HG02642 (cell line): ENCODE data around the gene RBM42.
"Not testable (repeated sequence)": the region's sequence is repeated elsewhere in the genome, so short reads cannot be mapped to it uniquely, and the experiment has no call there.

Experiments
- ATAC-seq: cut with Tn5 transposase; IDR thresholded peaks from one replicate; pipeline ENCODE4 v1.9.1; 2021; ENCODE audit warnings: mild to moderate bottlenecking; ENCODE audit not compliant: unreplicated experiment, poor library complexity

The RBM42 gene

DNA sequence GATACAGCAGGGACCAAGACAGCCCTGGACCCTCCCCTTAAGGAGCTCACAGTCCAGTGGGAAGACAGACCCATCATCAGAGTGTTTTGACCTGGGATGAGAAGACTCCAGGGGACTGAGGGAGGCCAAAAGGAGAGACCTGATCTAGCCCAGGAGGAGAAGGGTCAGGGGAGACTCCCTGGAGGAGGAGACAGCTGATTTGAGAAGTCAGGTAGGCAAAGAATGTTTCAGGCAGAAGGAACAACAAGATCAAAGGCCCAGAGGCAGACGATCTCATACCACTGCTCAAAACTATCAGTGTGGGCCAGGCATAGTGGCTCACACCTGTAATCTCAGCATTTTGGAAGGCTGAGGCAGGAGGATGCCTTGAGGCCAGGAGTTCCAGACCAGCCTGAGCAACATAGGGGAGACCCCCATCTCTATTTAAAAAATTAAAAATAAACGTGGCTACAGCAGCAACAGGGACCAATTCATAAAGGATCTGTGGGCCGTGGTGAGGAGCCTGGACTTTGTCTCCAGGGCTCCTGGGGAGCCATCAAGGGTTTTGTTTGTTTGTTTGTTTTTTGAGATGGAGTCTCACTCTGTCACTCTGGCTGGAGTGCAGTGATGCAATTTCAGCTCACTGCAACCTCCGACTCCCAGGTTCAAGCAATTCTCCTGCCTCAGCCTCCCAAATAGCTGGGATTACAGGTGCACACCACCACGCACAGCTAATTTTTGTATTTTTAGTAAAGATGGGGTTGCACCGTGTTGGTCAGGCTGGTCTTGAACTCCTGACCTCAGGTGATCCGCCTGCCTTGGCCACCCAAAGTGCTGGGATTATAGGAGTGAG, 17.1 kb downstream of the RBM42 start:
- ATAC-seq, result no peak

DNA sequence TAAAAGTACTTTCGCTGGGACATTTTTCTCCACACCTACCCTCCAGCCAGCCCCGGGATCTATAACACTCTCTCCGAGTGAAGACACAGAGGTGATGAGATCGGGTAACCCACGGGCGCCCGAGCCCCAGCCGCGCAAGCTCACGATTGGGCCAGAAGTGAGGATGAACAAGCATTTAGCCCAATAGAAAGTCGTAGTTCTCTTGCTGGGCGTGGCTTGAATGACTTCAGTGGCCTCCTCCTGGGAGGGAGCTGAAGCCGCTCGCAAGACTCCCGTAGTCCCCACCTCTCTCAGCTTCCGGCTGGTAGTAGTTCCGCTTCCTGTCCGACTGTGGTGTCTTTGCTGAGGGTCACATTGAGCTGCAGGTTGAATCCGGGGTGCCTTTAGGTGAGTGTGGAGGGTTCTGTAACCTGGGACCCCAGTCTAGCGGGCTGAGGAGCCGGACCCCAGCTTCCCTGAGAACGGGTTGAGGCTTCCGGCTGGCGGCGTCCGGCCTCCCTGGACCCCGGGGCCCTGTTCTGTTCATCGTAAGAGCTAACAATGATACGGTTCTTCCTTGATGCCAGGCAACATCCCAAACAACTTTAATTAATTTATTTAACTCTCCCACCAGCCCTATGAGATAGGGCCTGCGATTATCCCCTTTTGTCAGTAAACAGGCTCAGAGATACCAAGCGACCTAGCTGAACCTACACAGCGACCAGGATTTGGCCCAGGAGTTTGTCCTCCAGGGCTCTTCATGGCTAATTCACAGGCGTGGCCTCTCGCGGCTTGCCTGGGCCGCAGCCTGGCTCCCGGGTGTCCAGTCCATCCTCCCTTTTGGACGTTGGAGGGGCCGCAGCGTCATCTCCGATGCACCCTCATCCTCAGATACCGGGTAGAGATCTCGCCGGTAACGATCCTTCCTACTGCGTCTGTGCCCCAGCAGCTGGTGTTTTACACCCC, 19.5 kb downstream of the RBM42 start, which contains the start of gene COX6B1:
COX6B1 (plus strand) TSS at position 307 of the 945 bp plus-strand sequence. CDS start 2,921 bp downstream, outside the sequence.
- peak; percentile 57 for ATAC-seq

DNA sequence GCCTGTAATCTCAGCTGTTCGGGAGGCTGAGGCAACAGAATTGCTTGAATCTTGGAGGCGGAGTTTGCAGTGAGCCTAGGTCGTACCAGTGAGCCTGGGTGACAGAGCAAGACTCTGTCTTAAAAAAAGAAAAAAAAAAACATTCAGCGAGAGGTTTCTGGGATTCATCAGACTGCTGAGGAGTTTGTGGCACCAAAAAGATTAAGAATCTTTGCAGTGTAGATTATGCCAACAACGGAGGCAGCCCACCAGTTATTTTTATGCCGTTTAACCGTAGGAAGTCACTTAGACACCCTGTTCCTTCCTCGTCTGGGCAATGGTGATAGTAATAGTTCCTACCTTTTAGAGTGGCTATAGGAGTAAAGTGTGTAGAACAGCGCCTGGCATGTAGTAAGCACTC, 21.7 kb downstream of the RBM42 start:
- no peak for ATAC-seq

DNA sequence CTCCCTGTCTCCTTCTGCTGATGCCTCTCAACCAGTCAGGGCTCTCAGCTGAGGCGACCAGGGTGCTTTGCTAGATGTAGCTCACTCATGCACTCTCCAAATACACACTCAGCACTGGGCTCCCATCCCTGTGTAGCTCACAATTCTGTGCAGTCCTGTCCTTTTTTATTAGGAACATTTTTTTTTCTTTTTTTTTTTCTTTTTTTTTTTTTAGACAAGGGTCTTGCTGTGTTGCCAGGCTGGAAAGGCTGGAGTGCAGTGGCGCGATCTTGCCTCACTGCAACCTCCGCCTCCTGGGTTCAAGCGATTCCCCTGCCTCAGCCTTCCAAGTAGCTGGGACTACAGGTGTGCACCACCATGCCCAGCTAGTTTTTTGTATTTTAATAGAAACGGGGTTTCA, 26.0 kb downstream of the RBM42 start:
- not testable (repeated sequence) for ATAC-seq

DNA sequence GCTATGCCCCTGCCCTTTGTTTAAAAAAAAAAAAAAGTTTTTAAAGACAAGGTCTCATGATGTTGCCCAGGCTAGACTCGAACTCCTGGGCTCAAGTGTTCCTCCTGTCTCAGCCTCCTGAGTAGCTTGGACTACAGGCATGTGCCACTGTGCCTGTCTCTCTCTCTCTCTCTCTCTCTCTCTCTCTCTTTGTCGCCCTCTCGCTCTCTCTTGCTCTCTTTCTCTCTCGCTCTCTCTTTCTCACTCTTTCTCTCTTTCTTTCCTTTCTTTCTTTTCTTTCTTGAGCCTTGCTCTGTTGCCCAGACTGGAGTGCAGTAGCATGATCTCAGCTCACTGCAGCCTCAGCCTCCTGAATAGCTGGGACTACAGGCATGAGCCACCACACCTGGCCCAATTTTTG, 26.8 kb downstream of the RBM42 start:
- no peak for ATAC-seq

DNA sequence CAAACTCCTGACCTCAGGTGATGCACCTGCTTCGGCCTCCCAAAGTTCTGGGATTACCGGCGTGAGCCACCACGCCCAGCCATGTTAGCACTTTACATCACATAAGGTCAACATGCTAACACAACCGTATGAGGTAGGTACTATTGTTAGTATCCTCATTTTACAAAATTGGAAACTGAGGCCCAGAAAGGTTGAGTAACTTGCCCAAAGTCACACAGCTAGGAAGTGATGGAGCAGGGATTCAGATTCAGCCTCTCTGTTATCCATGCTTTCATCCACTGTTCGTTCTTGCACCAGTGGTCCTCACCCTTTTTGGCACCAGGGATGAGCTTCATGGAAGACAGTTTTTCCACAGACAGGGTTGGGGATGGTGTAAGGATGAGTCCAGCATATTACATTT, 27.9 kb downstream of the RBM42 start:
- ATAC-seq, result no peak

DNA sequence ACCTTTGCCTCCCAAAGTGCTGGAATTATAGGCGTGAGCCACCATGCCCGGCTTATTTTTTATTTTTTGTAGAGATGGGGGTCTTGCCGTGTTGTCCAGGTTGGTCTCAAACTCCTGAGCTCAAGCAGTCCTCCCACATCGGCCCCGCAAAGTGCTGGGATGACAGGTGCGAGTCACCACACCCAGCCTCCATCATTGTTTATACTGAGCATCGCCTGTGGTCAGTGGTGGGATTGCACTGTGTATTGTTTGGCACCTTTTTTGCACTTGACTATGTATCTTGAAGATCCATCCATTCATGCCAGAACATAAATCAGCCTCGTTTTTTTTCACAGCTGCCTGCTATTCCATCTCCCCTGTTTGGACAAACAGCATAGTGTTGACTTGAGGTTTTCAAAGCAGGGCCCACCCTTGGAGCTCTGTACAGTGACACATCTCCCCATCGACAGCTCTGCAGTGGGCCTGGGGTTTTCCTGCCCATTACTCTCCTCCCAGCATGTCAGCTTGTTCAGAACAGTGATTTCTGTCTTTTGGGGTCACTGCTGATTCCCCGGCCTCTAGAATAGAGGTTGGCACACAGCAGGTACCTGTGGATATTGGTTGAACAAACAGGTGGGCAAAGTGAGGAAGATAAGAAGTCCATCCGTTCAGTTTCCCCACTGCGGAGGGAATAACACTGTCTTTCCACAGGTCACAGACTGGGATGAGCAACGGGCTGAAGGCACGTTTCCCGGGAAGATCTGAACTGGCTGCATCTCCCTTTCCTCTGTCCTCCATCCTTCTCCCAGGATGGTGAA, 29.3 kb downstream of the RBM42 start:
- no peak for ATAC-seq

DNA sequence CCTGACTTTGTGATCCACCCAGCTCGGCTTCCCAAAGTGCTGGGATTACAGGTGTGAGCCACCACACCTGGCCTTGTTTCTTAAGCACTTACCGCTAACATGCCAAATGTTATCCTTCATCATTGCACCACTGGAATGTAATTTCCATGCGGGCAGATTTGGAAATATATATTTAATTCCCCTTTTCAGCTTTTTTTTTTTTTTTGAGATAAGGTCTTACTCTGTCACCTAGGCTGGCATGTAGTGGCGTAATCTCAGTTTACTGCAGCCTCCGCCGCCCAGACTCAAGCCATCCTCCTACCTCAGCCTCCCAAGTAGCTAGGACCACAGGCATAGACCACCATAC, 33.1 kb downstream of the RBM42 start:
- no peak for ATAC-seq

DNA sequence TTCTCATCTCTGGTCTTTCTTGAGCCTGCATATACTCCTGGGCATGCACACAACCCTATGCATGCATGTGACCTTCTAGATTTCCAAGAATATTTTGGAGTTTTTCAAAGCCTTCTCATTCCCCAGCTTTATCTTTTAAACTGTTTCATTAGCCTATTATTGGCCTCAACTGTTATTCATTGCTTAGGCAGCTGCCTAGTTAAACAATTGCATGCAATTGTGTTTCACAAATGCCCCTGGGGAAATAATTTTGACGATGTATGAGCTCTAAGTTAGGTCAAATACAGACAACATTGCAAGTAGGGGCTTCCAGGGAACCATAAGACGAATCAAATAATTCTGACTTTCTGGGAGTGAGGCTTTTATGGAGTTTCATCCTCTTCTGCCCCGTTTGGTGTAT, 35.1 kb downstream of the RBM42 start:
- no peak for ATAC-seq

DNA sequence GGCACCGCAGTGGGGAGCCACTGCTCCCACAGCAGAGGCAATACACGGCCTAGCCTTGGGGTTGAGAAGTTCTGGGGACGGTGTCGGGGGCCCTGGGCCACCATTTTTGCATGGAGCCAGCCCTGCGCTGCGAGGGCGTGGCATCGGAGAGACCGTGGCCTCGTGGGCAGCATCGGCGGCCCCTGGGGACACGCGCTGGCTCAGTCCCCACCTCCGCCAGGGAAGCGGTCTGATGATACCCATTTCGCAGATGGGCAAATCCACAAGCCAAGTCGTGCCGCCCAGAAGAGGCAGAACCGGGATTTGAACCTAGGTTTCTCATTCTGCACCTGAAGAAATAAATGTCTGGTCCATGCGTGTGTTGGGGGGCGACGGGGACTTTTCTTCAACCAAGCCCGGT, 36.3 kb downstream of the RBM42 start:
- no peak for ATAC-seq

DNA sequence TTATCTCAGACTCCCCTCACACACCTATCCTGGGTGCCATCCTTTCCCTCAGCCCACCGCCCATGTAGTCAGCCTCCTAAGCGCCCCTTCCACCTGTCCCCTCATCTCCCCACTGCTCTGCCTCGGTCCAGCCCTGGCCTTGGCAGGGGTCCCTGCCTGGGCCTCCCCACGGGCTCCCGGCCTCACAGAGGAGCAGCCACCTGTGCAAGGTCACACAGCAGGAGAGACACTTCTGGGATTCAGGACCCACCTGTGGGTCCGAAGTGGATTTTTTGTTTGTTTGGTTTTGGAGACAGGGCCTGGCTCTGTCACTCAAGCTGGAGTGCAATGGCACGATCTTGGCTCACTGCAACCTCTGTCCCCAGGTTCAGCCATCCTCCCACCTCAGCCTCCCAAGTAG, 36.8 kb downstream of the RBM42 start:
- no peak for ATAC-seq

DNA sequence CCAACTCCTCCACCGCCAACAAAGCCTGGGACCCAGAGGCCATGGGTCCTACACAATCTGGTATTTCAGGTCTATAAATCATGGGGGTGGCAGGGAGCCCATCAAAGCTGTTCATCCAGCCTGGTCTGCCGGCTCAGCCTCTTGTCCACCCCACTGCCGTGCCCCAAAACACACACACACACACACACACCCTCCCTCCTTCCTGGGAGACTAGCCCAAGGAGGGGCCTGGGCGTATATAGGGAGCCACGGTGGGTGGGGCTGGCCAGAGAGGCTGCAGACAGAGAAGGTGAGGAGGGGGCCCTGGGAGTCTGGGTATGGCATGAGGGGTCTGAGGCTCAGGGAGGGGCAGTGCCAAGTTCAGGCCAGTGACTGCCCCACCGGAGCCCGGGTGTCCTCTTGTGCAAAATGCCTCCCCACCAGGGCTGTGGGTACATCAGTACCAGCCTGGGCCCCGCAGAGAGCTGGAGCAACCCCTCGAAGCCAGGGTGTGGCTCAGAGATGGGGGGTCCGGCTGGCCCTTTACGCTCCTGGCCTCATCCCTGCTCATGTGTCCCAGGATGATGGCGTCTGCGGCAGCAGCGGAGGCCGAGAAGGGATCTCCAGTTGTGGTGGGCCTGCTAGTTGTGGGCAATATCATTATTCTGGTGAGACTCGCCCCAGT, 37.5 kb downstream of the RBM42 start, which contains the start of gene UPK1A:
UPK1A (plus strand) TSS at position 267 of the 663 bp plus-strand sequence; CDS start at position 563, 296 bp downstream.
- no peak for ATAC-seq

DNA sequence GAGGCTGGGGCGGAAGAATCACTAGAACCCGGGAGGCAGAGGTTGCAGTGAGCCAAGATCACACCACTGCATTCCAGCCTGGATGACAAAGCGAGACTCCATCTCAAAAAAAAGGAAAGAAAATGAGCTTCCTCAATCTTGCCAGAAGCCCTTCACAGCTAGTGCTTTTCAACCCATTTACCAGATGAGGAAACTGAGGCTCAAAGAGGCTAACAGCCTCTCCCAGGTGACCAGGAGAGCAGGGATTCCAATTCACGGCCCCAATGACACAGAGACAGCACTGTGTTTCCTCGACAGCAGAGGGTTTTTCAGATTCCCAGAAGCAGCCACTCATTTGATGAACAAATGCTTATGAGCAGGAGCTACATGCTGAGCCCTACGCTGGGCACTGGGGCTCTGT, 40.7 kb downstream of the RBM42 start:
- ATAC-seq, result no peak

DNA sequence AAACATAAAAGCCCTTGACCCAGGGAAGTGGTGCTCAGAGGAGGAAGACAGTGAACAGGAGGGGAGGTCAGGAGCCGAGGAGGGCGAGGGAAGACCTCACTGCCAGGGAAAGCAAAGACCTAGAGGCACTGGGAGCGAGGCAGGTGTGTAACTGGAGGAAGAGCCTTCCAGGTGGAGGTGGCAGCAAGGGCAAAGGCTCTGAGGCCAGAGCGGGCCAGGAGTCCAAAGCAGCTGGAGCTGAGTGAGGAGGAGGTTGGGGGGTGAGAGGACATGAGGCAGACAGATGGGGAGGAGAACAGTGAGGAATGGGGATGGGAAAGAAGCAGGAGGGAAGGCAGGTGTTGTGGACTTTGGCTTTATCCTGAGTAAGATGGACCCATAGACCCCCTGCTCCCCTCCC, 41.1 kb downstream of the RBM42 start:
- no peak for ATAC-seq

DNA sequence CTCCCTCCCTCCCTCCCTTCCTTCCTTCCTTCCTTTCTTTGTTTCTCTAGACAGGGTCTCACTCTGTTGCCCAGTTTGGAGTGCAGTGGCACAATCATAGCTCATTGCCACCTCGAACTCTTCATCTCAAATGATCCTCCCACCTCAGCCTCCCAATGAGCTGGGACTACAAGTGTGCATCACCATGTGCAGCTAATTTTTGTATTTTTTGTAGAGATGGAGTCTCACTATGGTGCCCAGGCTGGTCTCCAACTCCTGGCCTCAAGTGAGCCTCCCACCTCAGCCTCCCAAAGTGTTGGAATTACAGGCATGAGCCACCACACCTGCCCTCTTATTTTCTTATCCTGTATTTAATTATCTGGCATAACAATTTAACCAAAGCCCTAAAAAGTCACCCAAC, 41.9 kb downstream of the RBM42 start:
- ATAC-seq, result no peak

DNA sequence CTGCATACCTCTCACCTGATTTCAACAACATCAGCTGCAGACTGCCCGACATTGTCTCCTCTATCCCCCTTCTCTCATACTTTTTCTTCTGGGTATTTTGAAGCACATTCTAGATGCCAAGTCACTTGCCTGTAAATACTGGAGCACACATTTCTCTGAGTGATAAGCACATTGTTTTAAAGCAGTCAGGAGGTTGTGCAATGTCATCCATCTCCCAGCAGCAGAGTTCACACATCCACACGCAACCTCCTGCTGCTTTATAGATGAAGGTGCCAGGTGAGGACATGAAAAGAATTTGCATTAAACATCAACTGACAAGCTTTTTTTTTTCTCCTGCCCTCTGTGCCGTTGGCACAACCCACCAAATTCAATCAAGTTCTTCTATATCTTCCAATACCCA, 43.0 kb downstream of the RBM42 start:
- ATAC-seq, result no peak

DNA sequence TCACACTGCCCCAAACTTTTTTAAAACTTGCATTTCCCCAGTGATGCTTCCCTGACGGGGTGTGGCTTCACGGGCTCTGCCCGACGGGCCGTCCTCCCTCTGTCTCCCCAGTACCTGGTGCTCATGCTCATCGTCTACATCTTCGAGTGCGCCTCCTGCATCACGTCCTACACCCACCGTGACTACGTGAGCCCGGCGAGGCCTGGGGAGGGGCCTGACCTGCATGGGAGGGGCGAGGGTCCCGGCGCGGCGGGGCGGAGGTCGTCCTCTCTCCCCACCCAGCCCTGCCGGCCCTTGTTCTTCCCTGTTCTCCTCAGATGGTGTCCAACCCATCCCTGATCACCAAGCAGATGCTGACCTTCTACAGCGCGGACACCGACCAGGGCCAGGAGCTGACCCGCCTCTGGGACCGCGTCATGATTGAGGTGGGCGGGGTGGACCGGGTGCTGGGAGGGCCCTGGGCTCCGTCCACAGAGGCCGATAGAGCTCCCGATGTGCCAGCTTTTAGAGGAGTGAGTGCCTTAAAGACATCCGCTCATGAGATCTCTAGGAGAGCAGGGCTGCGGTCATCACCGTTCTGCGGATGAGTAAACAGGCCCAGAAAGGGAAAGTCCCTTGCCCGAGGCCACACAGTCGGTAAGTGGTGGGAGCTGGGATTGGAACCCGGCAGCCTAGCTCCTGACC, 44.4 kb downstream of the RBM42 start:
- no peak for ATAC-seq

DNA sequence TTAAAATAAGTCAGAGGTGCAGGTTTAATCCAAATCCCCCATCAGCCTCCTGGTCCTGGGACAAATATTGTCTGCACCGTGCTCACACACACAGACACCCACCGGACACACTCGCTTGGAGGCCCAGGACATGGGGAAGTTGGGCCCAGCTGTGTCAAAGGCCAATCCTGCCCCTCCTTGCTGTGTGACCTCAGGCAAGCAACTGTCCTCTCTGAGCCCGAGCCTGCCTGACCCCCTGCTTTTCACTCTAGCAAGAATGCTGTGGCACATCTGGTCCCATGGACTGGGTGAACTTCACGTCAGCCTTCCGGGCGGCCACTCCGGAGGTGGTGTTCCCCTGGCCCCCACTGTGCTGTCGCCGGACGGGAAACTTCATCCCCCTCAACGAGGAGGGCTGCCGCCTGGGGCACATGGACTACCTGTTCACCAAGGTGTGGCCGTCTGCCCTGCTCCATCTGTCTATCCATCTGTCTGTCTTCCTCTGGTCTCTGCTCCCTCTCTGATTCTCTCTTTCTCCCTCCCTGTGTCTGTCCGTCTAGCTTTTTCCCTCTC, 46.8 kb downstream of the RBM42 start:
- no peak for ATAC-seq
